GDM1 (cell line): ENCODE measurements around the gene UBE2J2.

Experiments used
- DNase-seq: peaks from one replicate; lab custom pipeline; 2025; lab: John Stamatoyannopoulos, UW

The UBE2J2 gene

DNA sequence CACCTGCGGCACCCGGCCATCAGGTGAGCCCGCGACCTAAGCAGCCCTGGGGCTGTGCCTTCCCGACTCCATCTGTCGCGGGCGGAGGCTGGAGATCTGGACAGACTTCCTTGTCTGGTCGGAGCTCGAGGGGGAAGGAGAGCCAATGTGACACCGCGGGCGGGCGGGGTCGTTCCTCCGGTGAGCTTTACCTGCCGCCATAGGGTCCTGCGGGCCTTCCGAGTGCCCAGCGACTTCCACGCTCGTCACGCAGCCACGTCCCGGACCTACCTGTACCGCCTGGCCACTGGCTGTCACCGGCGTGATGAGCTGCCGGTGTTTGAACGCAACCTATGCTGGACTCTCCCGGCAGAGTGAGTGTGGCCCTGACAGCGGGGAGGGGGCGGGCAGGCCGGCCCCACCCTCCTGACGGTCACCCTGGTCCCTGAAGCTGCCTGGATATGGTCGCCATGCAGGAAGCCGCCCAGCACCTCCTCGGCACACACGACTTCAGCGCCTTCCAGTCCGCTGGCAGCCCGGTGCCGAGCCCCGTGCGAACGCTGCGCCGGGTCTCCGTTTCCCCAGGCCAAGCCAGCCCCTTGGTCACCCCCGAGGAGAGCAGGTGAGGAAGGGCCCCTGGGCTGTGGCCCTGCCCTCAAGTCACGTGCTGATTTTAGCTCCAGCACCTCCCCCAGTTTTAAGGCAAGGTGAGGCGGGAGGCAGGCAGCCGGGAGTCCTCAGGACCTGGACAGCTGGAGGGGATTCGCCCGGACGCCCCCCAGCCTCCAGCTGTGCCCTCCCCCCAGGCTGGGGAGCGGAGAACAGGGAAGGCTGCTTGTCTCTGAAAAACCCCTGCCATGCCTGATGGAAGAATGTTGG, 35.8 kb upstream of the UBE2J2 start:
- DNase-seq: no peak

DNA sequence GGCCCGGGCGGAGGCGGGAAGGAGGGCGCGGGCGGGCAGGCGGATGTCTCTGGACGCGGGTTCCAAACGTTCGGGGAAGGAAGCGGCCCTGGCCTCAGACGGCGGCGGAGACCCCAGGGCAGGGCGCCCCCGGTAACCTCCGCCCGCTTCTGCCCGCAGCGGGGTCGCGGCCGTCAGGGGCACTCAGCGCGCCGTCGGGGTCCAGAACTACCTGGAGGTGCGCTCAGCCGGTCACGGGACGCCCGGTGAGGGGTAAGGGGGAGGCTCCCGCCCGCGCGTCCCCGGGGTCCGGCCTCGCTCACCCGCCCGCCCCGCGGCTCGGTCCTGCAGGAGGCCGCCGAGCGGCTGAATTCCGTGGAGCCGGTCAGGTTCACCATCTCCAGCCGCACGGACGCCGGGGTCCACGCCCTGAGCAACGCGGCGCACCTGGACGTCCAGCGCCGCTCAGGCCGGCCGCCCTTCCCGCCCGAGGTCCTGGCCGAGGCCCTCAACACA, 35.1 kb upstream of the UBE2J2 start:
- DNase-seq: no peak

DNA sequence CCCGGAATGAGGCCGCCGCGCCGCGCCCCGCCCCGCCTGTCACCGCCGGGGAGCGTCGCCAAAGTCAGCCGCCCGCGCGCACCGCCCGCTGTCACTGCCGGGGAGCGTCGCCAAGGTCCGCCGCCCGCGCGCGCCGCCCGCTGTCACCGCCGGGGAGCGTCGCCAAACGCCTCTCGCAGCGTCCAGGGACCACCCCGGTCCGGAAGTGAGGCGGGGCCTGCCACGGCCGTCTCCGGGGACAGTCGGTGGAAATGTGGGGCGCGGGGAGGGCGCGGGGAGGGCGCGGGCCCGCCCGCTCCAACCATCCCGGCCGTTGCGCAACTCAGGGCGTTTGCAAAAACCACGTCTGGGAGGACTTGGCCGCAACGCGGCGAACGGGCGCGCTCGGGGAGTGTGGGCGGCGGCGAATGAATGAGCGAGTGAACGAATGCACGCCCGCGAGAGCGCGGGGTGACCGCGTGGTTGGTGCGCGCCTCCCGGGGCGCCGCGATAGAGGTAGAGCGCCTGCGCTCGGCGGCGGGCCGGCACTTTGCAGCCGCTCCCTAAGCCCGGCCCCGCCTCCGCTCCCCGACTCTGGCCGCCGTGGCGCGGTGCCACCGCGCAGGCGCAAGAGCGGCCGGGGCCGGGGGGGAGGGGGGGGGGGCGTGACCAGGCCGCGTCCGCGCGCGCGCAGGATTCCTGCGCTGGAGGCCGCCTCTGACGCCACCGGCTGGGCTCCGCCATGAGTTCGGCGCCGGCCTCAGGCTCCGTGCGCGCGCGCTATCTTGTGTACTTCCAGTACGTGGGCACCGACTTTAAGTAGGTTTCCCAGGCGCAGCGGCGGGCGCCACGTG, 34.5 kb upstream of the UBE2J2 start, which contains the start of the genes ACAP3 and PUSL1:
Gene ACAP3, minus strand, starts transcription at position 8 of the 833 bp plus-strand sequence. CDS start 115 bp downstream, outside the sequence.
Gene PUSL1, plus strand, starts transcription at position 675 of the 833 bp plus-strand sequence. Its CDS starts 47 bp downstream, at position 722.
- peak; percentile 86 for DNase-seq

DNA sequence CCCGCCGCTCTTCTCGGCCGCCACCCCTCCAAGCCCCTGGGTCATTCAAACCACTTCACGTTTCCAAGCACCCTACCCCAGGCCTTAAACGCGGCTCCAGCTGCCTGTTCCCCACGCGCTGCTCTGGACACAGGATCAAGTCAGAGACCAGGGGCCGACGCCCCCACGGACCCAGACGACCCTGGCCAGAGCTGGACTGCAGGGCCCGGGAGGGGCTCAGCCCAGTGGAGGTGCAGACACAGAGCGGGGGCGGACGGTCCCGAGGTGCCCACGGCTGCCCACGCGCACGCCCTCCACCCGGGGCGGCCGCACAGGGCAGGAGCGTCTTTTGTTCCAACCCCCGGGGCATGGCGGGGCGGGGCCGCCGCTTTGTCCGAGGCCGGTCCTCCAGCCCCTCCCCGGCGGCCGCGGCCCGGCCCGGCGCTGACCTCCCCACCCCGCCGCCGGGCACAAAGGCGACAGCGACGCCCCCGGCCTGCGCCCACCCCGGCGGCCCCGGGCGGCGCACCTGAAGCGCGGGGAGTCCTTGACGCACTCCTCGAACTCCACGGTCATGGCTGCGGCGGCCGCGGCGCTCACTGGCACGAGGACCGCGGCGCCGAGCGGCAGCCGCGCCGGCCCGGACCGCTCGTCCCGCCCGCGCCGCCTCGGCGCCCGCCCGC, 33.7 kb upstream of the UBE2J2 start:
- DNase-seq: no peak

DNA sequence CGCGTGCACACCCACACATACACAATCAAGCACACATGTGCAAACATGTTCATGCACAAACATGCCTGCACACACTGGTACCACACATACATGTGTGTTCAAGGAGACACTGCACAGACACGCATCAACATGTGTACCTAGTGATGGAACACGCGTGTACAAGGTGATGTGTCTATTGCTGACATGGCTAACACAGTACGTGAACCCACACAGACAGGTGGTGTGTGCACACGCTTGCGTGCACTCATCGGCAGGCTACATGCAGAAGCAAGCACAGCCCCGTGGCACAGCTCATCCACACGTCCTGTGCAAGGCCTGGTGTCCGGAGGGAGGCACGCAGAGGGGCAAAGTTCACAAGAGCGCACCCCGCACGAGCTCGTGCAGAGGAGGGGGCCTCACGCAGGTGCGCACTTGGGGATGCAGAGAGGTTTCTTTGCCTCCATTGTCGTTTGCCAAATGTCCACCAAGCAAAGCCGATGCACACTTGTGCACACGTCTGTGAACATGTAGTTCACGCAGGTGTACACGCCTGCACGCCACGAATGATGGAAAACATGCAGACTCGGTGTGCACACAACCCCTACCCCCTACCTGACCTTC, 33.1 kb upstream of the UBE2J2 start:
- DNase-seq: no peak

DNA sequence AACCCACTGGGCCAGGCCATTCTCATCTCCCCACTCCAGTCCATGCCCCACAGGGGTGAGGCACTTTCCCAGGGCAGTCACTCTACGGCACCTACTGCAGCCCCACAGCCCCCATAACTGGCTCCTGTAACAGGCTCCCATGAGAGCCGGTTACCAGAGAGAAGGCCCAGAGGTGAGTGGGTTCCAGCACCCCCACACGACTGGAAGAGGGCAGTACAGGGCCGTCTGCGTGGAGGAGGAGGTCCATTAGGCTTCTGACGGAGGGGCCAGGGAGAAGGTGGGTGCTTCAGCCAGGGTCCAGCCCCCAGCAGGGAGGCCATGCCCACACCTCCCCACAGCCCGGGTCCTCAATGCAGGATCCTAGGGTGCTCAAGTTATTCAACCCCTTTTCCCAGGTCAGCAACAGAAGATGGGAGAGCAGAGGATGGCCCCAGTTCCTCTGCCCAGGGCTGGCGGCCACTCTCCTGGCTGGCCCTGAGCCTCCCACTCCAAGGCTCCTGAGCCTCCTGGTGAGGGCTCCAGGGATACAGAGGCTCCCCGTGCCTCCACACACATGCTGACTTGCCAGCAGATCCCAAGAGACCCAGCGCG, 32.5 kb upstream of the UBE2J2 start:
- DNase-seq: no peak

DNA sequence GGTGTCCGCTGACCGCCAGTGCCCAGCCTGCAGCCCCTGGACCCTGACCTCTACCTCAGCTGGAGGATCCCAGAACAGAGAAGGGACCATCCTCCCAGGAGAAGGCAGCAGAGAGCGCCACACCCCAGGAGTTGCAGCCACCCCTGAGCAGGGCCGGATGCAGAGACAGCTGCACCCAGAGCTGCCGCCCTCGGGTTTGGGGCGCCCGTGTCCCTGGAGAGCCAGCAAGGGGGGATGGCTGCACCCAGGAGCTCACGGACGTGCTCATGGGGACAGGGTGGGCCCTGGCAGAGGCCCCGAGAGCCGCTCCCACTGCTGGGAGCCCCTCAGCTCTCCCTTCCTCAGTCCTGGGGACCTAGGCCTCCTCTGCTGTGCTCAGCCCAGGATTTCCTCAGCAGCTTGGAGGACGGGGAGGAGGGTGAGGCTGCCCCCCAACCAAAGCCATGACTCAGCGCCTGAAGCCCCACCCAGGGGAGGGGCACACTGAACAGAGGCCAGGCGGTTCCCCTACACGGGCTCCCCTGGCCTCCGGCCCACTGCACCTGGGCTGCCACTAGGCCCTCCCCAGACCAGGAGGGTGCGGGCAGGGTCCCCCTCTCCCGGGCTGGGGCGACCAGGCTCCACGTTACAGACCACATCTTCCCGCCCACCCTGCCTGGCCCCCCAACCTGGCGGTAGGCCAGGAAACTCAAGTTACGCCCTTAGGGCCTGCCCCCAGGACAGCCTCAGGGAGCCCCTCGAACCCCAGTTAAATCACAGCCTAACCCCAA, 31.8 kb upstream of the UBE2J2 start:
- peak; percentile 76 for DNase-seq

DNA sequence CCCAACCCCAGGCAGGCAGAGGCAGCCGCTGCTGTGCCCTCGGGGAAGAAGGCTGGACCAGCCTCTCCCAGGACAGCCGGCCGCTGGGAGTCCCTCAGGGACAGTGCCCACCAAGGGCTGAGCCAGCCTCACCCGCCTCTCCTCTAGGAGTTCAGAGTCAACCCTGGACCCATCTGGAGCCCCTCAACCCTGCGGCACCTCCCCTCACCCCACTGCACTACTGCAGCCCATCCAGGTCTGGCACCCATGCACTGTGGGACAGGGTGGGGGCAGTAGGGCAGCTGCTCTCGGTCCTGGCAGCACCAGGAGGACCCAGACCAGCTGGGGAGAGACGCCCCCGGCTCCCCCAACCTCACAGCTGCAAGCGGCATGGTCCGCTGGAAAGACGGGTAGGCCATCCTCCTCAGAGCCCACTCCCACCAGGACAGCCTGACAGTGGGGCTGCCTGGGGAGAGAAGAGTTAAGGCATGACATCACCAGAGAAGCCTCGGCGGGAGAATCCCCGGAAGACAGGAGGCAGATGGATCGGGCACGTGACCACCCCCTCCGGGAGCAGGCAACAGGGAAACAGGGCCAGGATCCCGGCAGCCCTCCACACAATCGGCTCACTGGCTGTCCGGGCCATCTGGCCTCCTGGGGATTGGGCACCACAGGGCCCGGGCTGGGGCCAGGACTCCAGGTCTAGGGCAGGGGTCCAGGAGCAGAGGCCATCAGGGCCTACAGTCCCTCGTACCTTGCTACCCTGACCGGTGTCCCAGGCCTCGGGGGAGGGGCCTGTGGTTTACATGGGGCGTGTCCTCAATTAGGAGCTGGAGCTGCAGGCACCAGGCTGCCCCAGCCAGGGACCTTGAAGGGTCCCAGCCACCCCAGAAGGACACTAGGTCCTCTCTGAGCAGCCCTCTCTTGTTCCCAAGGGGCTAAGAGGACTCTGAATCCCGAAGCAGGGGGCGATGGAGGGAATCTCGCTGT, 31.0 kb upstream of the UBE2J2 start:
- no peak for DNase-seq

DNA sequence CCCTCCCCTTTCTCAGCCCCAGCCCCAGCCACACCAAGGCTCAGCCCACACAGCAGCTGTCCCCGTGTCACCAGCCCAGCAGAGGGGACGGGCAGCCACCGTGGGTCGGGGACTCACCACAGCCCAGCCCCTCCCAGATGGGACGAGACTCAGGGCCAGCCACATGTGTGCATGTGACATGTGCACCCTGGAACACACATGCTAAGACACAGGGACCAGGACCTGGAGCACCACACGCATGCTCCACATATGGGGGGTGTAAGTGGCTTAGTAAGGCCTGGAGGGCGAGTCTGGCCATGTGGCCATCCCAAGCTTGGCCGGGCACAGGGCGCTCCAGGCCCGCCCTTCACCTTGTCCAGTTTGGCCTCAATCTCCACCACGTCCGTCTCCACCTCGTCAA, 30.1 kb upstream of the UBE2J2 start:
- DNase-seq: no peak

DNA sequence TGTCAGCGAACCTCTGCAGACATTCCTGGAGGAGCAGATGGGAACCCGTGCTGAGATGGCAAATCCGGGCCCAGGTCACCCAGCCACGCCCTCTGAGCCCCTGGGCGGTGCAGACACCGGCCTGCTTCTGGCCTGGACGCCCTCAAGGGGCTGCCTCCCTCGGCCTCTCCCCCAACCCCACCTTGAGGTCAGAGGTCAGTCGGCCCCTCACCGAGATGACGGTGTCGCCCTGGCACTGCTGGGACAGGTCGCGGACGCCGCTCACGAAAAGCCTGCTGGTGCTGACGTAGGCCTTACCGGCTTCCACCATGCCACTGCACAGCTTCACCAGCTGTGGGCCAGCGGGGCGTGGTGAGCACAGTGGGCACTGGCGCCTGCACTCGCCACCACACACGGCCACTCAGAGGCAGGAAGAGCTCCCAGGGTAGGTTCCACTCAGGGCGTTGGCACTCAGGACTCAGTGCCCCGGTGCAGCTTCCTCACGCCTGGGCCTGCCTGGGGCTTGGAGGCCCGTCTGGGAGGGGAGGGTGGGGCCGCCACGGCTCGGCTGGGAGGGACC, 29.4 kb upstream of the UBE2J2 start:
- no peak for DNase-seq

DNA sequence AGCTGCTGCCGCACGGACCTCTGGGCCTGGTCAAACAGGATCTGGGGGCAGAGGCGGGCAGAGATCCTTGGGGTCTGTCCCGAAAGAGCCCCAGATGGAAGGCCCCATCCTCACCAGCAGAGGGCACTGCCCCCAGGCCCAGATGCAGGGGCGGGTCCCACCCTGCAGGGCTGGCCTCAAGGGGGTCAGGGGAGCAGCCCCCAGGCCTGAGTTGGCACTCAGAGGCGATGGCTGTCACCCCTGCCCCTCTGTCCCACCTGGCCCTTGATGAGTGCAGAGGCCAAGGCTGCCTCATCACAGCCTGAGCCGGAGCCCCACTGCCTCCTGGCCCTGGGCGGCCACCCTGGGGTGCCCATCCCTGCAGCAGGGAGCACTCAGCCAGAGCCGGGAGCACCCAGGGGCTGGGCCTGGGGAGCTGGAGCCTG, 28.4 kb upstream of the UBE2J2 start:
- no peak for DNase-seq

DNA sequence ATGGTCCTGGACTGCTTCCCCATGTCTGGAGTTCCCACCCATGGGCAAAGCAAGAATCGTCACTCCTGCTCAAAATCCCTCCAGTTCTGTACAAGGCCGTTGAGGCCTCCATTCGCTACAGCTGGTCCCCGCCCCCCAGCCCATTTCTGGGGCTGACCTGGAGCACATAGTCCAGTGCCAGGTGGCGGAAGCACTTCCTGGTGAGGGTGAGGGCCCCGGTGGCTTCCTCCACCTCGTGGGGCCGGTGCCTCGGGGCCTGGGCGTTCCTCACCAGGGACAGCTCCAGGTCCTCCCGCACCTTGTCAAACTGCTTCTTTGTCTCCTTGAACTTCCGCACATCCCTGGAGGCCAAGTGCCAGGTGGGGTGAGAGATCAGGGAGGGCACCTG, 26.7 kb upstream of the UBE2J2 start:
- DNase-seq: no peak

DNA sequence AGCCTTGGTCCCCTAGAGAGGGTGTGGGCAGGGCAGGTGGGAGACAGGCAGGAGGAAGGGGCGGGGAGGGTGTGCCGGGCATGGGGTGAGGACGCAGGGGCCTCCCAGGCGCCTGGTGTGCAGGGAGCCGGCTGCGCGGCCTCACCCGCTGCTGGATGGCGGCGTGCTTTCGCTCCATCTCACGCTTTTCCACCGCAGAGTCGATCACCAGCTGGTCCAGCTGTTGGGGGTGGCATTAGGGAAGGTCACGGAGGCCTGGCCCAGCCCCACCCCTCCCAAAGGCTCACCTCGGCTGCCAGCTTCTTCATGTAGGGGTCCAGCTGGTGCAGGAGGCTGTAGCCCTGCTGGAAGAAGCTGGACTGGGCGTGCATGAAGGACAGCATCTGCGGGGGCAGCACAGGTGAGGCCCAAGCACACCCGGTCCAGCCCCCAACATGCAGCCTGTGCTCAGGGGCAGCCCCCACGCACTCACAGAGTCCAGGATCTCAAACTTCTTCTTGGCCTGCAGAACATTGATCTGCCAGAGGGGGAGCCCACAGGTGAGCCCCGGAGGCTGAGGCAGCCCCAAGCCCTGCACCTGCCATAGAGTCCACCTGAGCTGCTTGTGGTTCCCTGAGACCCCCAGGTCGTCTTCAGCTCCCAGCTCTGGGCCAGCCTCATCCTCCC, 26.2 kb upstream of the UBE2J2 start:
- no peak for DNase-seq

DNA sequence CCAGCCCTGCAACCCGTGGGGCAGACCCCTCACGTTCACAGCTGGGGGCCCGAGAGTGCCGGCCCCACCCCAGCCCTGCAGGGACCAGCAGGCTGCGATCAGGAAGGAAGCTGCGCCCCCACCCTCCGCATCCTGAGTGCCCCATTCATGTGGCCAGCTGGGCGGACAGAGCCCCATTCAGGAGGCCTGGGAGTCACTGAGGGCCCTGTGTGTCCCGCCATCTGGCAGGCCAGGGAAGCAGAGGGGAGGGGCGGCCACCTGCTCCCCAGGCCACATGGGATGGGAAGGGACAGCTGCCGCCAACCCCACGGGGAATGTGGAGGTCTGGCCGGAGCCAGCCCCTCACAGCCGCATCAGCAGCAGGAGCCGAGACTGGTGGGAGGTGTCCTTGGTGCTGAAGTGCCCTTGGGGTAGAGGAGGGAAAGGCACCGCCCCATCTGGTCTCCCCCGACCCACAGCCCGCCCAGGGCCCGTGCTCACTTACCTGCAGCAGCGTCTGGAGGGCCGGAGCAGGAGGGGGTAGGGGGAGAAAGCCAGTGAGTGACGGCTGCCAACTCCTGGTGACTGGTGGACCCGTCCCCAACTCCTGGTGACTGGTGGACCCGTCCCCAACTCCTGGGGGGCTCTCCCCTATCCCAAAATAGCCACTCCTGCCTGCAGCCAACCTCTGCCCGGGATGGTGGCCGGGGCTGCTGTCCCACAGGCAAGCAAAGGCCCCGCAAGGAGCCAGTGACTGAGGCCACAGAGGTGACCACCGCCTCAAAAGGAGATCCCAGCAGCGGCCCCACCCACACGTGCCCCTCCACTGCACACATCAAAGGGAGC, 25.4 kb upstream of the UBE2J2 start:
- DNase-seq: no peak

DNA sequence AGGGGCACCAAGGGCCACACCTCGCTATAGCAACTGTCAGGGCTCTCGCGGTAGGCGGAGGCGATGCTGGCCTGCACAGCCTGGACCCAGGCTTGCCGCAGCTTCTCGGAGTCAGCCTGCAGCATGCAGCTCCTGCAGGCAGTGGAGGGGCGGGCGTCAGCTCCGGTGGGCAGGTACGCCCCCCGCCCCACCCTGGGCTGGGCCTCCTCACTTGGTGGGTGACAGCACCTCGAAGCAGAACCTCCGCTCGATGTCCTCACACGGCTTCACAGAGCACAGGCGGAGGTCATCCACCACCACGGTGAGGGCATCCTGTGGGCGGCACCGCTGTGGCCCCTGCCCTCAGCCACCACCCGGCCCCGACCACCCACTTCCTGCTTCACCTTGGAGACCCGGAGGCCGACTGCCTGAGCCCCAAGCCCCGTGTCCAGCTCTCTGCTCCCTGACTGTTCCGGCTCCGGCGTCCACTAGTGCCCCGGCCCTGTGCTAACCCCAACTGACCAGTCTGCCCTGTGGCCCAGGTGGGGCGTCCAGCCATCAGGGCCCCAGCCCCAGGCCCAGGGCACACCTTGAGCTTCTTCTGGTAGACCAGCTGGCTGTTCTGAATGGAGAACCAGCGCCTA, 24.3 kb upstream of the UBE2J2 start:
- no peak for DNase-seq

DNA sequence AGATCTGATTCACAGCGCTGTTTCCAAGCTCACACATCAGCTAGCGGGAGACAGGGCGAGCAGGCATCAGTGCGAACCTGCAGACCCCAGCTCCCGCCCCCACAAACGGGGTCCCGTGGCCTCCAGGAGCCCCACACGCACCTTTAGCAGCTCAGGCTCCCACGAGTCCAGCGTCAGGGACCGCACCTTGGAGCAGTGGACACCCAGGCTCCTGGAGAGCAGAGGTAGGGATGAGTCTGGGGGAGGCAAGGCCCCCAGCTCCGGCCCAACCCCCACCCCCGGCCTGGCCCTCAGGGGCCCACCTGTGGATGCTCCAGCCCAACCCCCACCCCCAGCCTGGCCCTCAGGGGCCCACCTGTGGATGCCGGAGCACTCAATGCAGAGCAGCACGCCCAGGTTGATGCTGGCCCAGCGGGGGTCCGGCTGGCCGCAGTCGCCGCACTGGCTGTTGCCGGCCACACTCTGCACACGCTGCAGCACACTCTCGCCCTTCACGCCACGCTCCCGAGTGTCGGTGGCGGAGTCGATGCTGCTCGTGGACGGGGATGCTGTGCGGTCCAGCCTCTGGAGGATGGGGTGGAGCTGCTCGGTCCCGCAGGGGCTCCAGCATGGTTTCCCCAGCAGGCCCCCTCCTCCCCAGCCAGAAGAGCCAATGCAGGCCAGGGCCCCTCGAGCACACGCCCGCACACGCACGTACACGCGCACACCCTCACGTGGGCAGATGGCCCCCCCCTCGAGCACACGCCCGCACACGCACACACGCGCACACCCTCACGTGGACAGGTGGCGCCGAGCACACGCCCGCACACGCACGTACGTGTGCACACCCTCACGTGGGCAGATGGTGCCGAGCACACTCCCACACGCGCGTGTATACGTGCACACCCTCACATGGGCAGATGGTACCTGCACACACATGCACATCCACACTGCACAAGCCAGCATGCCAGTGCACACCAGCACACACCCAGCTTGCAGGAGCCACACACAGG, 22.7 kb upstream of the UBE2J2 start:
- no peak for DNase-seq
